HG03159 (cell line): ENCODE measurements around the gene TMEM170A.
"Not testable (repeated sequence)": the region's sequence is repeated elsewhere in the genome, so short reads cannot be mapped to it uniquely, and the experiment has no call there.

ENCODE experiments used
- ATAC-seq: cut with Tn5 transposase; IDR thresholded peaks from one replicate; pipeline ENCODE4 v1.9.1; 2021; ENCODE audit warnings: mild to moderate bottlenecking, moderate library complexity; ENCODE audit not compliant: unreplicated experiment

Gene TMEM170A

GRCh38 chr16:75464122-75464918 lies at the start of gene TMEM170A:
TMEM170A (minus strand) TSS chr16:75464689; CDS start chr16:75464600, 89 bp downstream.
- peak; percentile 92 for ATAC-seq

- no peak for ATAC-seq
These were observed 42.1 kb upstream of the TMEM170A start for GRCh38 chr16:75506574-75506973.

GRCh38 chr16:75506107-75506506 lies 41.6 kb upstream of the TMEM170A start:
- ATAC-seq: no peak

- ATAC-seq: no peak
These were observed 39.3 kb upstream of the TMEM170A start for GRCh38 chr16:75503801-75504200.

GRCh38 chr16:75502916-75503605 lies 38.6 kb upstream of the TMEM170A start:
- no peak for ATAC-seq

GRCh38 chr16:75501820-75502219 lies 37.3 kb upstream of the TMEM170A start:
- ATAC-seq: not testable (repeated sequence)

GRCh38 chr16:75501359-75501758 lies 36.9 kb upstream of the TMEM170A start:
- no peak for ATAC-seq

GRCh38 chr16:75498605-75499322 lies 34.3 kb upstream of the TMEM170A start:
- ATAC-seq: not testable (repeated sequence)

GRCh38 chr16:75497558-75497957 lies 33.1 kb upstream of the TMEM170A start:
- ATAC-seq: no peak

- ATAC-seq: peak; percentile 61
These were observed 30.7 kb upstream of the TMEM170A start, which contains the start of gene CHST6 for GRCh38 chr16:75495076-75495674. CHST6 (minus strand) TSS chr16:75495441; CDS start chr16:75479828, 15,613 bp downstream.

GRCh38 chr16:75494661-75495075 lies 30.2 kb upstream of the TMEM170A start:
- peak; percentile 19 for ATAC-seq

GRCh38 chr16:75494184-75494583 lies 29.7 kb upstream of the TMEM170A start:
- no peak for ATAC-seq

GRCh38 chr16:75491876-75492275 lies 27.4 kb upstream of the TMEM170A start:
- no peak for ATAC-seq

- no peak for ATAC-seq
These were observed 23.8 kb upstream of the TMEM170A start for GRCh38 chr16:75488322-75488721.

- peak; percentile 54 for ATAC-seq
These were observed 22.3 kb upstream of the TMEM170A start for GRCh38 chr16:75486676-75487313.

- ATAC-seq: no peak
These were observed 21.7 kb upstream of the TMEM170A start for GRCh38 chr16:75486014-75486675.

GRCh38 chr16:75485230-75486013 lies 20.9 kb upstream of the TMEM170A start:
- no peak for ATAC-seq

- no peak for ATAC-seq
These were observed 18.7 kb upstream of the TMEM170A start for GRCh38 chr16:75483222-75483621.
